Measurements from ENCODE around the gene EHD4. TPM values are rescaled to one million over a fixed set of nuclear protein-coding genes. Genes with fewer than 3 reads are reported as not detected.

Gene EHD4
- total RNA-seq, 6 experiments from 2014 or later, result 14.1 to 21.8 (median 18.1) TPM

DNA sequence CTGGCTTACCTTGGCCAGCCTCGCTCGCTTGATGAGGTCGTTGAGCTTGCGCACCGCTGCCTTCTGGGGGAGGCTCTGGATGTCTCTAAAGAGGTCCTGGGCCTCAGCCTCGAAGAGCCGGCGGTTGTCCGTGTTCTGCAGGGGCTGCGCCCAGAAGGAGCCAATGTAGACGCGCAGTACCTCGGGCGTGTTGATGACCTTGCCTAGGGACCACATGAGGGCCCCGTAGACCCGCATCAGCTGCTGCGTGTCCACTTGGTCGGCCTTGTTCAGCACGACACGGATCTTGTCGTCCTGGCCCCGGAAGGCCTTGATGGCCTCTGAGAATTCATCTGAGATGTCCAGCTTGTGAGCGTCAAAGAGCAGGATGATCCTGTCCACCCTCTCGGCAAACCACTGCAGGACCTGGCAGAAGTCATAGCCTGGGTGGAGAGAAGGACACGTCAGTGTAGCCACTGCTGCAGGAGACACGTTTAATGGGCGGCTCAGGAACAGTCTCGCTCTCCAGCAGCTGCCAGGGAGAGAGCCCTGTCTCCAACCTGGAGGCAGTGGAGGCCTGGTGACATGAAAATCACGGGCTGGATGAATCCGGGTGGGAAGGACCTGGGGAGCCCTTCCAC lies 53.0 kb downstream of the EHD4 start:
- TF ChIP-seq, protein P1, sequence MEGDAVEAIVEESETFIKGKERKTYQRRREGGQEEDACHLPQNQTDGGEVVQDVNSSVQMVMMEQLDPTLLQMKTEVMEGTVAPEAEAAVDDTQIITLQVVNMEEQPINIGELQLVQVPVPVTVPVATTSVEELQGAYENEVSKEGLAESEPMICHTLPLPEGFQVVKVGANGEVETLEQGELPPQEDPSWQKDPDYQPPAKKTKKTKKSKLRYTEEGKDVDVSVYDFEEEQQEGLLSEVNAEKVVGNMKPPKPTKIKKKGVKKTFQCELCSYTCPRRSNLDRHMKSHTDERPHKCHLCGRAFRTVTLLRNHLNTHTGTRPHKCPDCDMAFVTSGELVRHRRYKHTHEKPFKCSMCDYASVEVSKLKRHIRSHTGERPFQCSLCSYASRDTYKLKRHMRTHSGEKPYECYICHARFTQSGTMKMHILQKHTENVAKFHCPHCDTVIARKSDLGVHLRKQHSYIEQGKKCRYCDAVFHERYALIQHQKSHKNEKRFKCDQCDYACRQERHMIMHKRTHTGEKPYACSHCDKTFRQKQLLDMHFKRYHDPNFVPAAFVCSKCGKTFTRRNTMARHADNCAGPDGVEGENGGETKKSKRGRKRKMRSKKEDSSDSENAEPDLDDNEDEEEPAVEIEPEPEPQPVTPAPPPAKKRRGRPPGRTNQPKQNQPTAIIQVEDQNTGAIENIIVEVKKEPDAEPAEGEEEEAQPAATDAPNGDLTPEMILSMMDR (IDR thresholded peaks at IDR 0.05), result no peak
- H3K27me3 Mint-ChIP-seq (ENCODE audit: insufficient read depth), result peaks cover 2% of the 10 kb centered on the region; the same call in 1 of the 2 replicates
- no peak overlapping the region for H3K27ac Mint-ChIP-seq
- H3K36me3 Mint-ChIP-seq (ENCODE audit: low read depth), result peaks cover 26% of the 10 kb centered on the region
- no peaks in the 10 kb centered on the region for H3K9me3 Mint-ChIP-seq
- no peak overlapping the region for H3K4me3 Mint-ChIP-seq
- no peak for DNase-seq
- peaks cover 58% of the 10 kb centered on the region for H3K4me1 Mint-ChIP-seq (ENCODE audit: low read depth)

DNA sequence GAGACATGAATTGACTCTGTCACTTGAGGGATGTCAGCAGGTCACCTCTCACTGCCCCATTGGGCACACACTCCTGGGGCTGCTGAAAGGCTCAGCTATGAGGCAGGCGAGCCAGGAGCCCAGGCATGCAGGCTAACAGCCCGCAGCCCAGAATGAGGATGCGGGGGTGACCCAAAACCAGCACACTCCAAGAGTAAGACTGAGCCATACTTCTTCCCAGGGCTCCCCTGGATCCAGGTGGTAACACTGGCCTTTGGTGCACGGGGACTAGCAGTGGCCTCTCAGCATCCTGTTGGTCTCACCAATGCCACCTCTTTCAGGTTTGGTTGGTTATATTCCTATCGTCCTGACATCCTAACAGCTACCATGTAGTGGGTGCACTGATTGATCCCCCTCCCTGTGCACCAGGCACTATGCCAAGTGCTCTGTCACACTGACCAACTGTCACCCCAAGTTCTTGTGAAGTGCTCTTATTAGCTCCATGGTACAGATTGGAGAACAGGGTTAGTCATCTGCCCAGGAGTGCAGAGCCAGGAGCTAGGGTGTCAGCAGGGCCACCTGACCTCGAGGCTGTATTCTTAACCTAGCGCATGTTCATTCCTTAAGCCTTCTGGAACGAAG lies 53.7 kb downstream of the EHD4 start:
- Mint-ChIP-seq H3K27ac (peak overlapping the region; percentile 80), H3K4me3 (no peak overlapping the region), H3K4me1 (ENCODE audit: low read depth) (peaks cover 58% of the 10 kb centered on the region), H3K36me3 (ENCODE audit: low read depth) (peaks cover 29% of the 10 kb centered on the region), H3K9me3 (no peaks in the 10 kb centered on the region), H3K27me3 (ENCODE audit: insufficient read depth) (peaks cover 2% of the 10 kb centered on the region; the same call in 1 of the 2 replicates)
- no peak for DNase-seq
- TF ChIP-seq, protein P1 (IDR thresholded peaks at IDR 0.05), result no peak

DNA sequence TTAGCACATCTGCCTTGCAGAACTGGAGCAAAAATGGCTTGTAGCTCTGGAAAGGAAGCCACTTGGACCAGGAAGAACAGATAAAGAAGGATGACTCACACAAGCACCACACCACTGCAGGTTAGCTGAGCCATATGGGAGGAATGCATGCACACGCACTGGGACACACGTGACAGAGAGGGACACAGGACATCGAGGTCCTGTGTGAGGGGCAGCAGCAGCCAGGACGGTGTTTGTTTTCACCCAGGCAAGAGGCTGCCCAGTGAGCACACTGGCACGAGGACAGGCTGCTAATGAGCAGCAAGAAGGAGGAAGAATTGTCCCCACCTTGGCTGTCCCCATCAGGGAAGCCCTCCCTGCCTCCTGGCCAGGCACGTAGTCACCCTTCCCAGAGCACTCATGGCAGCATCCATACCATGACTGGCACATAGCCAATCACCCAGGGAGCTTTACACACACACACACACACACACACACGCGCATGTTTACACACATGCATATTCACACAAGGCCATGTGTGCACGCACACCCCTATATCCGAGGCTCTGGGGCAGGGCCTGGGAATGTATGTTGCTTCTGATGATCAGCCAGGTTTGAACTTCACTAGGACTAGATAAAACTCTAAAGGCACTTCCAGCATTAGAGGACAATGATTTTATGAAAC lies 54.5 kb downstream of the EHD4 start:
- Mint-ChIP-seq H3K27ac (peak overlapping the region; percentile 80), H3K36me3 (ENCODE audit: low read depth) (peaks cover 22% of the 10 kb centered on the region), H3K9me3 (no peaks in the 10 kb centered on the region), H3K4me1 (ENCODE audit: low read depth) (peaks cover 61% of the 10 kb centered on the region), H3K4me3 (no peak overlapping the region), H3K27me3 (ENCODE audit: insufficient read depth) (peaks cover 2% of the 10 kb centered on the region; the same call in 1 of the 2 replicates)
- TF ChIP-seq, protein P1 (IDR thresholded peaks at IDR 0.05), result no peak
- DNase-seq, result peak; percentile 70

DNA sequence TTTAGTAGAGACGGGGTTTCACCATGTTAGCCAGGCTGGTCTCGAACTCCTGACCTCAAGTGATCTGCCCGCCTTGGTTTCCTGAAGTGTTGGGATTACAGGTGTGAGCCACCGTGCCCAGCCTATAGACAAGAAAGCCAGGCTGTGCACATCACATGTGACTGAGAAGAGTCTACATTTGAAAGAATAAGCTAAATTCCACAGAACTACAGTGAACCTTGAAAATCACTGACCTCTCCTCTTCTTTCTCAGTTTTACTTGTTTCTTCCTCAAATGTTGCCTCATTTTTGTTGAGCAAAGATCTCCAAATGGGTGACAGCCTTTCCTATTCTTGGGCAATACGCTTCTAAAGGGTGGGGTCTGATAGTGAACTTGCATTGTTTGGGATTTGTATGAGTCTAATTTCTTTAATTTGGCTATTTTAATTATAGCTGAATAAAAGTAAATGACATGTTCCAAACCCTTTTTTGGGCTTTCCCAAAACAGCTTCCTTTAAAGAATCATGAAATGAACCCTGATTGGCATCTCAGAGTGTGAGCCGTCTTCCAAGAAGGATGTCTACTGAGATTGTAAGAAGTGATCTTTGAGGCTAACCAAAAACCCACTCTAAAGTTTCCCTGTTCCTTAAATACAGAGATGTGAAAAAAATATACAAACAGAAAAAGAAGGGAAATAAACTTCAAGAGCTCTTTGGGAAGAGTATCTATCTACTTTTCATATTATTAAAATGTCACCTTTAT lies 56.9 kb downstream of the EHD4 start:
- H3K27ac Mint-ChIP-seq, result no peak overlapping the region
- no peaks in the 10 kb centered on the region for H3K9me3 Mint-ChIP-seq
- DNase-seq, result no peak
- H3K36me3 Mint-ChIP-seq (ENCODE audit: low read depth), result peaks cover 18% of the 10 kb centered on the region
- H3K27me3 Mint-ChIP-seq (ENCODE audit: insufficient read depth), result peaks cover 2% of the 10 kb centered on the region; the same call in 1 of the 2 replicates
- H3K4me3 Mint-ChIP-seq, result no peak overlapping the region
- TF ChIP-seq, protein P1 (IDR thresholded peaks at IDR 0.05), result no peak
- H3K4me1 Mint-ChIP-seq (ENCODE audit: low read depth), result peaks cover 51% of the 10 kb centered on the region

DNA sequence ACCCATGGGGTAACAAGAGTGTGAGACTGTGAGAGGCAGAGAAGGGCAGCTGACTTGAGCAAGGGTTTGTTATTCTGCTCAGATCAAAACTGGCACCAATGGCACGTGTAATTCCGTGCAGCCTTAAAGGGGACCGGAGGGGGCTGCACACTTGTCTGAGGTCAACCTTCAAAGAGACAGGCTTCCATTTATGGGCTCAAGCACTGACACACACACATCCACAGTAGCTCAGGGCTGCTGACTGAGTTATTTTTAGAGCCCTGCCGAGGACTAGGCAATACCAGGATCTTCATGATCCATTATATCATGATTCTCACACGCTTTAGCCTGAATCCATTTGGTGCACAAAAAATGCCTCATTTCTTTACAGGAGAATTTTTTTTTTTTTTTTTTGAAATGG lies 57.9 kb downstream of the EHD4 start:
- peaks cover 19% of the 10 kb centered on the region for H3K36me3 Mint-ChIP-seq (ENCODE audit: low read depth)
- peaks cover 2% of the 10 kb centered on the region; the same call in 1 of the 2 replicates for H3K27me3 Mint-ChIP-seq (ENCODE audit: insufficient read depth)
- H3K9me3 Mint-ChIP-seq, result no peaks in the 10 kb centered on the region
- H3K4me3 Mint-ChIP-seq, result no peak overlapping the region
- TF ChIP-seq, protein P1 (IDR thresholded peaks at IDR 0.05), result no peak
- peaks cover 41% of the 10 kb centered on the region for H3K4me1 Mint-ChIP-seq (ENCODE audit: low read depth)
- no peak overlapping the region for H3K27ac Mint-ChIP-seq
- DNase-seq, result no peak

Data from HFFc6 (cell line).